ENCODE measurements around the gene DHRS11. TPM values are rescaled to one million over a fixed set of nuclear protein-coding genes. Genes with fewer than 3 reads are reported as not detected.
A peak's percentile ranks its signal among the peaks of the same experiment; 100 is the strongest.

Gene DHRS11
- total and polyA plus RNA-seq, 2 experiments from 2014 or later, result 23.4 to 36.7 TPM

- Histone ChIP-seq H4K20me1 (replicated peaks; ENCODE audit: insufficient read depth) (peaks cover 2% of the 10 kb centered on the region), H3K36me3 (ENCODE audit: insufficient read depth) (peaks cover 5% of the 10 kb centered on the region), H3K4me3 (peak overlapping the region; percentile 95), H3K27me3 (ENCODE audit: insufficient read depth) (no peaks in the 10 kb centered on the region), H3F3A (replicated peaks; ENCODE audit: low read depth) (peaks cover 13% of the 10 kb centered on the region; the same call in 1 of the 2 replicates), H2AFZ (peak overlapping the region; percentile 89), H3K27ac (ENCODE audit: low read depth) (peak overlapping the region; percentile 76; the same call in 1 of the 2 replicates), H3K4me2 (peak overlapping the region; percentile 92), H3K79me2 (replicated peaks; ENCODE audit: insufficient read depth) (peaks cover 21% of the 10 kb centered on the region), H3K9me2 (ENCODE audit: insufficient read depth) (no peaks in the 10 kb centered on the region), H3K4me1 (ENCODE audit: insufficient read depth) (peaks cover 21% of the 10 kb centered on the region)
- Mint-ChIP-seq H3K27ac (peak overlapping the region; percentile 92), H3K36me3 (ENCODE audit: low read depth) (peaks cover 22% of the 10 kb centered on the region), H3K4me1 (peaks cover 18% of the 10 kb centered on the region), H3K27me3 (ENCODE audit: insufficient read depth, low read depth, poor library complexity) (peaks cover 11% of the 10 kb centered on the region), H3K9me3 (no peaks in the 10 kb centered on the region), H3K4me3 (peak overlapping the region; percentile 93)
- TF ChIP-seq NANOG (IDR thresholded peaks at IDR 0.05; ENCODE audit: borderline replicate concordance), result no peak
- TF ChIP-seq ETS1 (IDR thresholded peaks at IDR 0.05), result no peak
- no peak for TF ChIP-seq CREB1 (CRISPR knock-in tag; IDR thresholded peaks at IDR 0.05; ENCODE audit: low read depth)
- no peak for TF ChIP-seq EZH2phosphoT487 (IDR thresholded peaks at IDR 0.05; ENCODE audit: unreplicated experiment)
- no peak for TF ChIP-seq ZNF462 (CRISPR knock-in tag; IDR thresholded peaks at IDR 0.05)
- TF ChIP-seq REST (IDR thresholded peaks at IDR 0.05; ENCODE audit: unreplicated experiment), result no peak
- TF ChIP-seq ZNF114 (CRISPR knock-in tag; IDR thresholded peaks at IDR 0.05), result no peak
- TF ChIP-seq EZH2 (IDR thresholded peaks at IDR 0.05; ENCODE audit: low read depth, unreplicated experiment), result no peak
- TF ChIP-seq CTCF (conservative IDR thresholded peaks at IDR 0.05; ENCODE audit: low read depth in 2 of 2), result no peak
- no peak for TF ChIP-seq ZNF331 (CRISPR knock-in tag; IDR thresholded peaks at IDR 0.05; ENCODE audit: low read depth)
- TF ChIP-seq STAT1 (IDR thresholded peaks at IDR 0.05; ENCODE audit: unreplicated experiment), result no peak
- TF ChIP-seq POLR2AphosphoS5 (IDR thresholded peaks at IDR 0.05; ENCODE audit: low read depth), result no peak
- TF ChIP-seq JUNB (IDR thresholded peaks at IDR 0.05; ENCODE audit: unreplicated experiment), result no peak
- peak; percentile 11 for ATAC-seq
- peak; percentile 29 for DNase-seq (ENCODE audit: low spot score)
Observed at GRCh38 chr17:36592716-36593321, 1.1 kb downstream of the DHRS11 start.
